Daoy (cell line): ENCODE results near the gene ROPN1. TPM values are rescaled to one million over a fixed set of nuclear protein-coding genes. Genes with fewer than 3 reads are reported as not detected.
A peak's percentile ranks its signal among the peaks of the same experiment; 100 is the strongest.
"Not testable (repeated sequence)": the region's sequence is repeated elsewhere in the genome, so short reads cannot be mapped to it uniquely, and the experiment has no call there.

ENCODE experiments used
- DNase-seq: peaks from one replicate; pipeline ENCODE4 v3.0.0-alpha.2; 2015; ENCODE audit warnings: low read depth
- total RNA-seq: library from RNA; depleted of rRNA; stranded (reverse); fragments of >200 nt; shearing (Covaris generic); gene quantifications from 2 replicates; pipeline ENCODE4 v1.2.3, GENCODE V29; 2014; rRNA removed

The ROPN1 gene
- total RNA-seq = not detected in 2 replicates

GRCh38 chr3:123991730-123992588 is at the start of gene ROPN1:
ROPN1 (minus strand) TSS chr3:123992124; CDS start chr3:123980481, 11,643 bp downstream.
- DNase-seq = not testable (repeated sequence)

DNA sequence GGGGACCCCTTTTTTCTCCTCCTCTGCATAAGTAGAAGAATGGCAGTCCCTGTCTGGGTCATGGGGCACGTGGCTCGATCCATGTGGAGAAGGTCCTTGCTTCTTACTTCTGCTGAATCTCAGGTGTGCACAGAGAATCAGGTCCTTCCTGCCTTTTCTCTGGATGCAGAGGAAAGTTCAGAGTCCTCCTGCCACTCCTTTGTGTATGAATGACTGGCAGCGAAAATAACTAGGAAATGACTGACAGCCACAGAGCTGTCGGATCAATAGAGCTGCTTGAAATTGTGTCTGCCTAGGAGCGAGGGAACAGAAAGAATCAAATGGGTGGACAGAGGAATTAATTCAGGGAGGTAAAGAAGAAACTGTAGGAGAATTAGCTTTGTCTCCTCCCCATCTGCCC is 49.6 kb upstream of the ROPN1 start:
- no peak for DNase-seq

GRCh38 chr3:124037326-124037725 is 45.4 kb upstream of the ROPN1 start:
- DNase-seq = no peak

GRCh38 chr3:124036214-124036613 is 44.3 kb upstream of the ROPN1 start:
- DNase-seq = not testable (repeated sequence)

DNA sequence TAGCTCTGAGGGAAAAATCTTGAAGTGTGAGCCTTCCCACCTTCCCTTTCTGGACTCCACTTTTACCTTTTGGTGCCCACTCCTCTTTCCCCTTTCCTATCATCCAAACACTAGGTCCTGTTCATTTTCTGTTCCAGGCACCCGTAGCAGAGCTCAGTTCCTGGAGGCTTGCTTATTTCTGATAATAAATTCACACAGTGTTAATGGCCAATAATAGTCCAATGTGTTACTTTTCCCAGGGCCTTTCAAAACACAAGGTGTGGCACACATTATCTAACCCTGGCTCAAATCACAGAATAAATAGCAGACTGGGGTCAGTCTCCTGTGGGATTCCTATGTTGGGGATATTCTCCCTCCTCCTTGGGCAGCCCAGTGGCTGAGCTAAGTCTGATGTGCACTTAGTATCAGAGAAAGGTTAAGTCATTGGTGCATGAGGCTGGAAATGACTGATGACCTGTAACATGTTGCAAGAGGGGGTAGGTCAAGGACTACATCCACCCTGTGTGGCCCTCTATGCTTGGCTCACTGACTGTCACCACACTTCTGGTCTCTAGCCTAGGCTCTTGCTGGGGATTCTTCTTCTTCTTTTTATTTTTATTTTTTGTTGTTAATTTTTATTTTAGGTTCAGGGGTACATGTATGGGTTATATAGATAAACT is 43.7 kb upstream of the ROPN1 start:
- no peak for DNase-seq

DNA sequence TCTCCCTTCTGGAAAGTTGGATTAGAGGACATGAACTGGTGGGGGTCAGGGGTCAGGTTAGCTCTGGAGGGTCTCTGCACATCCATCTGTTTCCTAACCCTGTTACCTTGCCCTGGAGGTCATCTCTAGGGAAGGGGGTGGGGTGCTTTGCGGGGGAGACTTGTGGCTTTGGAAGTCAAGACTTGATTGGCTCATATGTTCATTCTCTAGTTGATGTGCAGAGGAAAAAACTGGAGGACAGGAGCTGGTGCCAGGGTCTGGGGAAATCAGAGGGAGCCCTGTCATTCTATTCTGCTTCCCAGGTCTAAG is 42.9 kb upstream of the ROPN1 start:
- DNase-seq = no peak

DNA sequence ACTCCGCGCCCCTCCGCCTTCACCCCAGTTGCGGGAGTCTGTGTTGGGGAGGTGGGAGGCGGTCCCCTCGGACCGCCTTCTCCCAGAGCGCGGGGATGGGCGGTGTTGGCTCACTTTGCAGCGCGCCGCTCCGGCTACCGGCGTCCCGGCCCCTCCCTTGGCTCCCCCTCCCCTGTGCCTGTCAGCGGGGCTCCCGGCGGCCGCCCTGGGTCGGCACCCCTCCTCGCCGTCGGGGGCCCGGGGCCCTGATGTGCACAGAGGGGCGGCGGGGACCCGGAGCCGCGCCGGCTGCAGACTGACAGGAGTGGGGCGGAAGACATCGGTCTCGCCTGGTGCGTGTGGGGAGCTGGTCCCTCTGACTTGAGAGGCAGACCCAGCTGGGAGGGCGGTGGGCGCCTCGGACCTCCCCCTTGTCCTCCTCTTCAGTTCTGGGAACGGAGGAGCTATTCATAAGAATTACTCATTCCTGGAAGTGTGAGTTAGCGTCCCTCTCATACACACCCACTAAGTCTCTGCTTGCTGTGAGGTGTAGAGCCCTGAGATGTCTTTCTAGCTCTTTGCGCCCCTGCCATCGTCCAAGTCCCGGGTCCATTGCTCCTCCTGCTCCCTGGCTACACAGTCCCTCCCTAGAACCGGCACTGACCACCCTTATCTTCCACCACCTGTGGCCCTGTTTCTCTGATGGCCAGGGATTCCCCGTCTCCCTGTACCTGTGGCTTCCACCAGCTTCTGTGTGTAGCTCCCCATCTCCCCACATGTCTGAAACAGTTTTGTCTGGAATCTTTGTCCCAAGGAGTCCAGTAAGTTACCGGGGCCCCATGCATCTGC is 42.3 kb upstream of the ROPN1 start:
- DNase-seq = peak; percentile 43

DNA sequence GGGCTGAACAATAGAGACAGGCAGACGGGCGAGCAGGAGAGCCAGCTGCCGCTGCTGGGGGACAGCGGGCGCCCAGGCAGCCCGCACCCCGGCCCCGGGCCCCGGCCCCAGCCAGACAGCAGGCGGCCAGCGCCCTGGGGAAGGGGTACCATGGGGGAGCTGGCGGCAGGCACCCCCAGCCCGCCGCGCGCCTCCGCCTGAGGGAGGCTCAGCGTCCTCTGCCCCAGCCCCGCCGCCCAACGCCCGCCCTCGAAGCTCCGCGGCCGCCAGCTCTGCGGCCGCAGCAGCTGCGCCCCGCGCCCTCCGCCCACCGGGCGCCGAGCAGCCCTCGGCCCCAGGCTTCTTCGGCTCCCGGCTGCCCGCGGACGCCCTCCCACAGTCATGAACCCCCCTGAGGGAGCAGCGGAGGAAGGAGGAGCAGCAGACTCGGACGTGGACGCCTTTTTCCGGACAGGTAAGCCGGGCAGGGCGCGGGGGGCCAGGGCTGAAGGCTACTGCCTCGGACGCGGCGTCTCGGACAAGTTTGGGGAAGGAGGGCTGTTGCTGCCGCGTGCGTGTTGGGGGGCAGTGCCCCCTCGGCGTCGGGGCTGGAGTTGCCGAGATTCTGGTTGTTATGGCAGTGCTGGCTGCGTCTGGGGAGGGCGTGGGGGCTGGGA is 41.6 kb upstream of the ROPN1 start, which contains the start of gene KALRN:
TSS of gene KALRN (plus strand) at position 10 of the 656 bp plus-strand sequence.
- peak; percentile 37 for DNase-seq

- peak; percentile 96 for DNase-seq
These were observed 41.0 kb upstream of the ROPN1 start for GRCh38 chr3:124032881-124033359.

- peak; percentile 30 for DNase-seq
These were observed 40.5 kb upstream of the ROPN1 start for GRCh38 chr3:124032311-124032880.

DNA sequence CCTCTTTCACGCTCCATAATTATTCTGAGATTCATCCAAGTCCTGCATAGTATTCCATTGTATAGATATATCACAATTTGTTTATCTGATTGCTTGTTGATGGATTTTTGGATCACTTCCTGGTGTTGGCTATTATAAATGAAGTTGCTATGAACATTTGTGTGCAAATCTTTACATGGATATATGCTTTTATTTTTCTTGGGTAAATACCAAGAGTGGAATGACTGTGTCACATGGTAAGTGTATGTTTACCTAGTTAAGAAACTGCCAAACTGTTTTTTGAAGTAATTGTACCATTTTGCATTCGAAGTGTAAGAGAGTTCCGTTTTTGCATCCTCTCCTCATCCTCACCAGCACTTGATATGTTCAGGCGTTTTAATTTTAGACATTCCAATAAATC is 34.6 kb upstream of the ROPN1 start:
- no peak for DNase-seq

DNA sequence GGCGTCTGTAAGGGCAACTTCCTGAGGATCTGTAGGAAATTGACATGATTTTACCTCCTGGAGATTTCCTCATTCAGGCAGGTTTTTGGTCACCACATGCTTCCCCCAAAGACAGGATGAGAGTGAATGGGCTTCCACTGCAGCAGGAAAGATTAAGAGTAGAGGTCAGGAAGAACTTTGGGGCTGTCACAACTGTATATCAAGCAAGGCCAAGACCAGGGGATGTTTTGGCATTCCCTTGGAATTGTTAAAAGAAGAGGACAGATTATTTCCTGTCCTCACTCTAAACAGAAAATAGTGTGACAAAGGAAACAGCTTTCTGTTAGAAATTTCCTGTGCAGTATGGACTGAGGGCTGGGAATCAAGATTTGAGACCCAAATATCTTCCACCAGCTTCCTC is 31.6 kb upstream of the ROPN1 start:
- not testable (repeated sequence) for DNase-seq

DNA sequence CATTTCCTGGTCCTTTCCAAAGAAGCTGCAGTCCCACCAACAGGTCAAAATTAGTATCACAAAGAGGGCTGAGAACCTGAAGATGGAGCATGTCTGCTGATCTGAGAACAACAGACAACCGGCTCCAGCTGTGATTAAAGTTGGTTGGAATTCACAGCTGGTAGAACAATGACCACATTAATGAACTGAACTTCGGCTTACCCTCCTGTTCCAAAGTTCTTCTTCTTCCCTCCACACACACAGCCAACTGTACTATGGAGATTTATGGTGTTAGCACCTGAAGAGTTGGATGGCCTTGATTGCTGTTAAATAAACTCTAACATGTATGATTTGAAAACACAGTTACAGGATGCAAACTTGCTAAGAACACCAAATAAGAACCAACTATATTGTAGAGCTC is 27.4 kb upstream of the ROPN1 start:
- no peak for DNase-seq

- DNase-seq = peak; percentile 60
These were observed 25.6 kb upstream of the ROPN1 start for GRCh38 chr3:124017502-124017901.

DNA sequence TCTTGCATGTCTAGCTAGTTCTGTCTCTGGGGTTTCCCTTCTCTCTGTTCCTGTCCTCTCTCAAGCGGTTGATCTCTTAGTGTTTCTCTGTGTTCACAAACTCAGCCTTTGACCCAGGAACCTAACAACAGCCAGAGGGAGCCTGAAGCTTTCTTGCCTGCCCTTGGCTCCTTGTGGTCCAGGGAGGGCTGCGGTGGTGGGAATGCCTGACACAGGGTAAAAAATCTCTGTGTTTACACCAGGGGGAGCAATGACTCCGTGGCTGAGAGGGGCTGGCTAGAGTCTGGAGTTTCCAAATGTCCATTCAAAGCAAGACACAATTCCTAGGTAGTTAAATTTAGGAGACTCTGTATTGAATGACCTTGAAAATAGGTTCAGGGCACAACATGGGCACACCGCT is 24.6 kb upstream of the ROPN1 start:
- peak; percentile 52 for DNase-seq

DNA sequence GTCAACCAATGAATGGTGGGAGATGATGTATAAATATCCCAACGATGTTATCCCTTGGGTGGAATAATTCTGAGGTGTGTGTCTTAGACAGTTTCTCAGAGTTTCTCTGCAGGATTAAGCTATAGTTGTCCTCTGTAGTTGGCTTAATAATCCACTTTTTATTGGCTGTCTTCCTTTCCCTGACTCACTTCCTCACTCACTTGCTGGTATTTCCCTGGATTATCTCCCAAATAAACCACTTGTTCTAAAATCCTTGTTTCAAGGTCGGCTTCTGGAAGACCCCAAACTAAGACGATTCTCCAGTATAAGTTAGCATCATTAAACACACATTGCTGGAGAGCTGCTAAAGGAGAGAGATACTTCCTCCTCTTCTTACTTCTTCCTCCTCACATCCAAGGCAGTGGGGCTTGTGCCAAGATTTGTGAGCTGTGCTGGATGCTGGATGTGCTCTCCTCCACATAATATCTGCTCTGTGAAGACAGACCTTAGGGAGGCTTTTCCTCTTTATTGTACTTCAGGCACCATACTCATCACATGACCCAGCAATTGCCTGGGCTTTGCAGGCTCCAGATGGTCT is 22.5 kb upstream of the ROPN1 start:
- DNase-seq = peak; percentile 13

DNA sequence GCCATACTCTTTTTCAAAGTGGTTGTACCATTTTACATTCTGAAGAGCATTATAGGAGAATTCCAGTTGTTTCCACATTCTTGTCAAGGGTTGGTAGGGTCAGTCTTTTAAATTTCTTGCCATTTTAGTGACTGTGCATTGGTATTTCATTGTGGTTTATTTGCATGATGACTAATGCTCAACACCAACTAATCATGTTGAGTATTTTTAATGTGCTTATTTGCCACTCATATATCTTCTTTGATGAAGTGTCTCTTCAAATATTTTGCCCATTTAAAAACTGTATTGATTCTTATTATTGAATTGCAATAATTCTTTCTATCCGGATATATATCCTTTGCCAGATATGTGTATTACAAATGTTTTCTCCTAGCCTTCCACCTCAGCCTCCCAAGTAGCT is 16.4 kb upstream of the ROPN1 start:
- DNase-seq = not testable (repeated sequence)

DNA sequence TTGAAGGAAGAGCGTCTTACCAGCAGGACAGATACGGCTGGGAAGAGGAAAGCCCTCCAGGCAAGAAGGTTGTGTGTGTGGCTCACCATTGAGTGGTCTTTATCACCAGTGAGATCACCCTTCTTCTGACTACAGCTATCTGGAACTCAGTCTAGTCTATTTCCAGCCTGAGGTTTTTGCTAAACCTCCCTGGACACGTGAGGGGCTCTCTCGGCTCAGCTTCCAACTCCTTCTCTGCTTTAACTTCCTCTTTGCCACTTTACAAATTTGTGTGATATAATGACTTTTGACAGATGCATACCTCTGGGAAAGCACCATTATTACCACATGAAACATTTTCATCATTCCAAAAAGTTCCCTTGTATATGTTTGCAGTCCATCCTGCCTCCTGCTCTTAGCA is 15.3 kb upstream of the ROPN1 start:
- peak; percentile 76 for DNase-seq

- not testable (repeated sequence) for DNase-seq
These were observed 10.6 kb upstream of the ROPN1 start for GRCh38 chr3:124002405-124003079.

DNA sequence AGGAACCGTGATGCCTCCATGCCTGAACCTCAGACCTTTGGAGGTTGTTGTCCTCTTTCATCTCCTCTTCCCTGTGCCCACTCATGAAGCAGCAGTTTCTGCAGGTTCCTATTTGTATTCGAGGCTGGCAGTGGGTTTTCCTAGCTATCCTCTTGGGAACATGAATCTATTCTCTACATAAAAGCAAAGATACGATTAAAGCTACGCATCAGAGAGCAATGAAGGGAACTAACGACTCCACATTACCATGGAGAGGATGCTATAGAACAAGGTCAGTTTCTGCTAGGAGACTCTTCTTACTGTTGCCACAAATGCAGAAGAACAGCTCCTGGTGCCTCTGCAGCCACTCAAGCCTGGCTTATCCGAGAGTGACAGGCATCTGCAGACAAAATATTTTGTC is 9.4 kb upstream of the ROPN1 start:
- not testable (repeated sequence) for DNase-seq
